Measurements from ENCODE around the gene IL18. TPM values are rescaled to one million over a fixed set of nuclear protein-coding genes. Genes with fewer than 3 reads are reported as not detected.

IL18 gene
- total and polyA plus RNA-seq, 8 donors: 0.83 to 12.1 (median 5.9) TPM

DNA sequence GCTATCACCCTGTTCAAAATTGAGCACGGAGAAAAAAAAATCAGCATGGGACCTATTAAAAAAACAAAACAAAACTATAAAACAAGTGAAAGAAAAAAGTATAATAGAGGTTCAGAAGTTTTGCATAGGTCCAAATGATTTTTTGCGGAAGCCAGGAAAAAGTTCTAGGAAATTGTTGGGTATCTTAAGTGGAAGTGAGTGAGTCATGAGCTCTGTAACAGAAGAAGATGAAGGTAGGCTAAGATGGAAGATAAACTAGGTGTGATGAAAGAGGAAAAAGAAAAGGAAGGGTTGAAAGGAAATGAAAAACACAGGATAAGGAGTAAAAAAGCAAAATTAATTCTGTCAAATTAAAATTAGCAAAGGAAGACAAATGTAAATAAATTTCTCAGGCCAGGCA lies 49.4 kb downstream of the IL18 start:
- DNase-seq: no peak
- FAIRE-seq: no peak
- intact Hi-C loops (cut with DNase I): no loop called here
- no peaks in the 10 kb centered on the region for H3K9me3 ChIP-seq
- no peaks in the 10 kb centered on the region for H3K4me1 ChIP-seq
- no peak overlapping the region for H3K4me3 ChIP-seq
- whole genome bisulfite sequencing, 2 donors: 93 to 94% methylated on average over 2 of the region's 2 CpGs
- ATAC-seq: no peak
- TF ChIP-seq, protein P1, sequence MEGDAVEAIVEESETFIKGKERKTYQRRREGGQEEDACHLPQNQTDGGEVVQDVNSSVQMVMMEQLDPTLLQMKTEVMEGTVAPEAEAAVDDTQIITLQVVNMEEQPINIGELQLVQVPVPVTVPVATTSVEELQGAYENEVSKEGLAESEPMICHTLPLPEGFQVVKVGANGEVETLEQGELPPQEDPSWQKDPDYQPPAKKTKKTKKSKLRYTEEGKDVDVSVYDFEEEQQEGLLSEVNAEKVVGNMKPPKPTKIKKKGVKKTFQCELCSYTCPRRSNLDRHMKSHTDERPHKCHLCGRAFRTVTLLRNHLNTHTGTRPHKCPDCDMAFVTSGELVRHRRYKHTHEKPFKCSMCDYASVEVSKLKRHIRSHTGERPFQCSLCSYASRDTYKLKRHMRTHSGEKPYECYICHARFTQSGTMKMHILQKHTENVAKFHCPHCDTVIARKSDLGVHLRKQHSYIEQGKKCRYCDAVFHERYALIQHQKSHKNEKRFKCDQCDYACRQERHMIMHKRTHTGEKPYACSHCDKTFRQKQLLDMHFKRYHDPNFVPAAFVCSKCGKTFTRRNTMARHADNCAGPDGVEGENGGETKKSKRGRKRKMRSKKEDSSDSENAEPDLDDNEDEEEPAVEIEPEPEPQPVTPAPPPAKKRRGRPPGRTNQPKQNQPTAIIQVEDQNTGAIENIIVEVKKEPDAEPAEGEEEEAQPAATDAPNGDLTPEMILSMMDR (IDR thresholded peaks at IDR 0.05): no peak
- H3K27me3 ChIP-seq: no peaks in the 10 kb centered on the region
- no peaks in the 10 kb centered on the region for H3K36me3 ChIP-seq
- H3K27ac ChIP-seq: no peak overlapping the region

DNA sequence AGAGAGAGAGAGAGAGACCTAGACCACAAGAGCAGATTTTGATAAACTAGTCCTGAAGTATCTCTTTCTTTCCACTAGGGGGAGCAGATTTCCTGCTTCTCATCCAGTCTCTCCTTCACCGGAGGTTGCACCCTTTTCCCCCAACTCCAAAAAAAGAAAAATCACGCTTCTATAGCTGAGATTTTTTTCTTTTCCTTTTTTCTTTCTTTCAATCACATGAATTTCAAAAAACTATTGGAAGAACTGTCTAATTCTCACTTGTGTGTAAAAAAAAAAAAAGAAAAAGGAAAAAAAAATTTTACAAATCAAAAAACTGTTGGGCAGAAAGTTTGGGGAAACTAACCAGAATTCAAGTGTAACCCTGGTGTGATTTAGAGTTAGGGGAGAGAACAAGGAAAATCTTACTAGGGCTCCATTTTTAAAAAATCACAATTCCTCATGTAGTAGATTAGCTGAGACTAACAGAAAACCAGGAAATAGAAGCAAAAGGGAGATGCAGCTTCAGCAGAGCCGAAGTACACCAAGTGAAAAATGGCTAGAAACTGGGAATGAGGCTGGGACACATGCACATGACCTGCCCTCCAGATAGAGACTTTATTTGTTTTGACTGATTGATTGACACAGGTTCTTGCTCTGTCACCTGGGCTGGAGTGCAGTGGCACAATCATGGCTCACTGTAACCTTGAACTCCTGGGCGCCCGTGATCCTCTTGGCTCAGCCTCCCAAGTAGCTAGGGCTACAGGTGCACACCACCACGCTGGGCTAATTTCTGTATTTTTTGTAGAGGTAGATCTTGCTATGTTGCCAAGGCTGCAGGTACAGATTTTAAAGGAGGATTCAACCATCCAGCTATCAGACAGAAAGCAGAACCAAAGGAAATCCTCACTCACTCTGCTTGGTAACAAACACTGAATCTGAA lies 50.1 kb downstream of the IL18 start:
- intact Hi-C loops (cut with DNase I): no loop called here
- TF ChIP-seq, protein P1 (IDR thresholded peaks at IDR 0.05): peak; percentile 8 to 57 (median 54)
- peak; percentile 77 to 92 (median 89) for ATAC-seq

DNA sequence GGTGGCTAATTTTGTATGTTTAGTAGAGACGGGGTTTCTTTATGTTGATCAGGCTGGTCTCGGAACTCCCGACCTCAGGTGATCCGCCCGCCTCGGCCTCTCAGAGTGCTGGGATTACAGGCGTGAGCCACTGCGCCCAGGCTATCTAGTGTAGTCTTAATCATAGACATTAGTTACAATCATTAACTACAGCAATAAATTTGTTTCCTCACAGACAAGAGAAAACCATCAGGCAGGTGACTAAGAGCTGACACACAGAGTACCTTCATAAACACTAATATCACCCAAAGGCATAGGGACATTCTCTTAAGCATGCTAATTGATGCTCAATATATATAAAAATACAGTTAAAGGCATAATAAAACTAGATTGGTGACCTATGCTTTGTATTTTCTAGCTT lies 57.8 kb downstream of the IL18 start:
- ATAC-seq (no peak), FAIRE-seq (no peak), DNase-seq (no peak)
- H3K36me3 ChIP-seq: no peaks in the 10 kb centered on the region
- no peaks in the 10 kb centered on the region for H3K4me1 ChIP-seq
- H3K9me3 ChIP-seq: no peaks in the 10 kb centered on the region
- intact Hi-C loops (cut with DNase I): no loop called here
- TF ChIP-seq, protein P1 (IDR thresholded peaks at IDR 0.05): no peak
- 92 to 93% methylated on average over 8 of the region's 8 CpGs for WGBS, 2 donors
- no peak overlapping the region for H3K27ac ChIP-seq
- H3K4me3 ChIP-seq: no peak overlapping the region
- no peaks in the 10 kb centered on the region for H3K27me3 ChIP-seq

More for the DNA sequence above, 50.1 kb downstream of the IL18 start:
- DNase-seq (no peak), FAIRE-seq (no peak)
- no peak overlapping the region for H3K27ac ChIP-seq
- no peaks in the 10 kb centered on the region for H3K4me1 ChIP-seq
- H3K36me3 ChIP-seq: no peaks in the 10 kb centered on the region
- no peaks in the 10 kb centered on the region for H3K27me3 ChIP-seq
- no peaks in the 10 kb centered on the region for H3K9me3 ChIP-seq
- no peak overlapping the region for H3K4me3 ChIP-seq
- WGBS, 2 donors: 45 to 48% methylated on average over 6 of the region's 6 CpGs

DNA sequence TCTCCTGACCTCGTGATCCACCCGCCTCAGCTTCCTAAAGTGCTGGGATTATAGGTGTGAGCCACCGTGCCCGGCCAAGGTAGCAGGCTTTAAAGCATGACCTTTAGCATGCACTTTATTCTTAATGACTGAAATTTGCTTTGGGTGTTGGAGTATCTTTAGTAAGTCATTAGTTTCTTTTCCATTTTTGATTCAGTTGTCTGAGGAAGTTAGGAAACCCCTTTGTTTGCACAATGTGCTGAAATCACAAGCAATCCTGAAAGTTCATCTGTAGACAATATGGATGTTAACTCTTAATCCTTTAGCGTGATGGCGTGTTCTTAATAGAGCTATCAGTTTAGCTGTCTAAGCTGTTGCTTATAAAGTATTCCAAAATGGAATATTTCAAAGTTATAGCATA lies 60.4 kb downstream of the IL18 start:
- FAIRE-seq: no peak
- 89 to 94% methylated on average over 6 of the region's 6 CpGs for WGBS, 2 donors
- no peak for ATAC-seq
- TF ChIP-seq, protein P1 (IDR thresholded peaks at IDR 0.05): no peak
- DNase-seq: no peak
- Histone ChIP-seq H3K4me1 (no peaks in the 10 kb centered on the region), H3K27me3 (no peaks in the 10 kb centered on the region), H3K27ac (no peak overlapping the region), H3K9me3 (no peaks in the 10 kb centered on the region), H3K36me3 (no peaks in the 10 kb centered on the region), H3K4me3 (no peak overlapping the region)
- intact Hi-C loops (cut with DNase I): no loop called here

DNA sequence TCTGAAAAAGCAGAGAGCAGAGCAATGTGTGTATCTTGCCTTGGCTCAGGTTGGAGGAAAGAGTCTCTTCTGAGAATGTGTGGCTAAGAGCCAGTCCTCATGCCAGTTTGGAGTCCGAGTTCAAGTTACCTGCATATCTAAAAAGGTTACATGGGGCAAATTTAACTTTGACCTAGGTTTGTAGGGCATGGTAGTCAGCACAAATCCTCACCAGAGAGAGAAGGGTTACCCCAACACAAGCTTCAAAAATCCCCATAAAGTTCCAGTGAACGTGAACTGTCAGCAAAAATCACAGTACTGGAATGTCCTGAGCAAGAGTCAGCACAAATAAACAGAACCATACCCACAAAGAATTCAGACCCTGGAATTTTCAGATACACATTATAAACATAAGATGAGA lies 63.4 kb downstream of the IL18 start:
- ATAC-seq (no peak), DNase-seq (no peak), FAIRE-seq (no peak)
- H3K27me3 ChIP-seq: no peaks in the 10 kb centered on the region
- TF ChIP-seq, protein P1 (IDR thresholded peaks at IDR 0.05): no peak
- no peak overlapping the region for H3K4me3 ChIP-seq
- H3K36me3 ChIP-seq: peaks cover 0 to 6% (median 0%) of the 10 kb centered on the region in 3 donors
- 54 to 64% methylated on average over 2 of the region's 2 CpGs for WGBS, 2 donors
- H3K4me1 ChIP-seq: no peaks in the 10 kb centered on the region
- H3K27ac ChIP-seq: no peak overlapping the region
- intact Hi-C loops (cut with DNase I): no loop called here
- H3K9me3 ChIP-seq: no peaks in the 10 kb centered on the region
